ENCODE data around the gene BEAN1. TPM values are rescaled to one million over a fixed set of nuclear protein-coding genes. Genes with fewer than 3 reads are reported as not detected.

Gene BEAN1
- total RNA-seq, 1 experiment from 2014 or later: 1.9 TPM

DNA sequence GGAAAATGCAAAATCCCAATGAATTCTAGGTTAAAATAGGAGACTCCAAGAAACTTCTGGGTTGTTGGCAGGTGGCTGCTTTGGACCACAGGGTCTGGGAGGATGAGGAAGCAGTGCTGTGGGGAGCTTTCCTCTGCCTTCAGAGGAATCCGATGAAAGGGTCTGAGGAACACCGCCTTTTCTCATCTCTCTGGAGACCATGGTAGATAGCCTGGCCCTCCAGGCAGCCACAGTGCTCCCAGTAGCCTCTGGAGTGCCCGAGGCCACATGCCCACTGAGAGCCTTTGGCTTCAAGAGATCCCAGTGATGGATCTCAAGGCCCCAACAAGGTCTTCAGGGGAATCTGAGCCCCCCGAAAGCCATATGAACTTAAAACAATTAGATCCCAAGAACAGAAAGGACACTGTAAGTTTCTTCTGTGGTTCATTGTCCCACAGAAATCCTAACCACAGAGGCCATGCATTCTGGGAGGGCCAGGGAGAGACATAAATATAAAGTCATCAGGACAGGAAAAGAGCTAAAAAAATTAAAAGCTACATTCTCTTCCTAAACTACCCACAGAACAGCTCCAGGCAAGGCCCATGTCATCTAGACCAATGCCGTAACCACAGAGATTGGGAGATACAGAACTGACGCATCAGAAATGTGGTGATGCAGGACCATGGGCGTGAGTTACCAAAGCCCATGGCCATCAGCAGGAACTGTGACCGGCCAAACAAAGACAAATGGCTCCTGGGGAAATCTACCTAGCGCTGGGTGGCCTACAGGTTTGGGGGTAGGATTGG, 98.5 kb downstream of the BEAN1 start:
- H3K4me1 ChIP-seq (ENCODE audit: insufficient read depth, low read length): peaks cover 17% of the 10 kb centered on the region
- POLR2A ChIA-PET (ENCODE audit: unreplicated experiment): no interaction called here
- intact Hi-C loops (cut with micrococcal nuclease): no loop called here
- no peaks in the 10 kb centered on the region for H3K36me3 ChIP-seq (ENCODE audit: low read depth, low read length)
- H3K4me3 ChIP-seq (ENCODE audit: low read length): no peak overlapping the region
- no peak overlapping the region for H2AFZ ChIP-seq (ENCODE audit: low read length)
- H3K27me3 ChIP-seq (ENCODE audit: low read length): no peaks in the 10 kb centered on the region
- CTCF ChIA-PET: no interaction called here
- H3K79me2 ChIP-seq (ENCODE audit: low read length): no peaks in the 10 kb centered on the region
- no peaks in the 10 kb centered on the region for H4K20me1 ChIP-seq (ENCODE audit: low read length)
- no peaks in the 10 kb centered on the region for H3F3A ChIP-seq (ENCODE audit: low read length, unreplicated experiment)
- BruUV-seq (replicated peaks): no TSS peak
- TF ChIP-seq, protein P1, sequence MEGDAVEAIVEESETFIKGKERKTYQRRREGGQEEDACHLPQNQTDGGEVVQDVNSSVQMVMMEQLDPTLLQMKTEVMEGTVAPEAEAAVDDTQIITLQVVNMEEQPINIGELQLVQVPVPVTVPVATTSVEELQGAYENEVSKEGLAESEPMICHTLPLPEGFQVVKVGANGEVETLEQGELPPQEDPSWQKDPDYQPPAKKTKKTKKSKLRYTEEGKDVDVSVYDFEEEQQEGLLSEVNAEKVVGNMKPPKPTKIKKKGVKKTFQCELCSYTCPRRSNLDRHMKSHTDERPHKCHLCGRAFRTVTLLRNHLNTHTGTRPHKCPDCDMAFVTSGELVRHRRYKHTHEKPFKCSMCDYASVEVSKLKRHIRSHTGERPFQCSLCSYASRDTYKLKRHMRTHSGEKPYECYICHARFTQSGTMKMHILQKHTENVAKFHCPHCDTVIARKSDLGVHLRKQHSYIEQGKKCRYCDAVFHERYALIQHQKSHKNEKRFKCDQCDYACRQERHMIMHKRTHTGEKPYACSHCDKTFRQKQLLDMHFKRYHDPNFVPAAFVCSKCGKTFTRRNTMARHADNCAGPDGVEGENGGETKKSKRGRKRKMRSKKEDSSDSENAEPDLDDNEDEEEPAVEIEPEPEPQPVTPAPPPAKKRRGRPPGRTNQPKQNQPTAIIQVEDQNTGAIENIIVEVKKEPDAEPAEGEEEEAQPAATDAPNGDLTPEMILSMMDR (conservative IDR thresholded peaks at IDR 0.05; ENCODE audit: low read depth, low read length): no peak
- TF ChIP-seq EZH2phosphoT487 (IDR thresholded peaks at IDR 0.05; ENCODE audit: borderline replicate concordance, low read length) (no peak), EZH2 (IDR thresholded peaks at IDR 0.05; ENCODE audit: low read length, unreplicated experiment) (no peak)
- H3K4me2 ChIP-seq (ENCODE audit: low read length): no peak overlapping the region
- H3K27ac ChIP-seq (ENCODE audit: low read length): no peak overlapping the region
- DNase-seq: no peak
- no peak overlapping the region for H3K9ac ChIP-seq (ENCODE audit: low read length)
- ATAC-seq: no peak
- H3K9me2 ChIP-seq (replicated peaks; ENCODE audit: low read length): no peaks in the 10 kb centered on the region
- H3K9me3 ChIP-seq (ENCODE audit: low read length): no peaks in the 10 kb centered on the region

- no peaks in the 10 kb centered on the region for H3K27me3 ChIP-seq (ENCODE audit: low read length)
- ATAC-seq (no peak), DNase-seq (no peak)
- no peak overlapping the region for H3K4me3 ChIP-seq (ENCODE audit: low read length)
- ChIA-PET POLR2A (ENCODE audit: unreplicated experiment) (no interaction called here), CTCF (no interaction called here)
- H2AFZ ChIP-seq (ENCODE audit: low read length): no peak overlapping the region
- no TSS peak for BruUV-seq (replicated peaks)
- no peaks in the 10 kb centered on the region for H3K9me3 ChIP-seq (ENCODE audit: low read length)
- H3K4me1 ChIP-seq (ENCODE audit: insufficient read depth, low read length): no peaks in the 10 kb centered on the region
- H3K27ac ChIP-seq (ENCODE audit: low read length): no peak overlapping the region
- no peak overlapping the region for H3K4me2 ChIP-seq (ENCODE audit: low read length)
- no peak overlapping the region for H3K9ac ChIP-seq (ENCODE audit: low read length)
- no peaks in the 10 kb centered on the region for H3K36me3 ChIP-seq (ENCODE audit: low read depth, low read length)
- no peaks in the 10 kb centered on the region for H3K9me2 ChIP-seq (replicated peaks; ENCODE audit: low read length)
- TF ChIP-seq EZH2 (IDR thresholded peaks at IDR 0.05; ENCODE audit: low read length, unreplicated experiment): no peak
- TF ChIP-seq EZH2phosphoT487 (IDR thresholded peaks at IDR 0.05; ENCODE audit: borderline replicate concordance, low read length): no peak
- TF ChIP-seq, protein P1 (conservative IDR thresholded peaks at IDR 0.05; ENCODE audit: low read depth, low read length): no peak
- no peaks in the 10 kb centered on the region for H3F3A ChIP-seq (ENCODE audit: low read length, unreplicated experiment)
- H3K79me2 ChIP-seq (ENCODE audit: low read length): no peaks in the 10 kb centered on the region
- no peaks in the 10 kb centered on the region for H4K20me1 ChIP-seq (ENCODE audit: low read length)
- intact Hi-C loops (cut with micrococcal nuclease): no loop called here
Measured at GRCh38 chr16:66528294-66528693, 101.2 kb downstream of the BEAN1 start.

- H3K27me3 ChIP-seq (ENCODE audit: low read length): no peaks in the 10 kb centered on the region
- no peak overlapping the region for H3K4me3 ChIP-seq (ENCODE audit: low read length)
- no peaks in the 10 kb centered on the region for H3K4me1 ChIP-seq (ENCODE audit: insufficient read depth, low read length)
- POLR2A ChIA-PET (ENCODE audit: unreplicated experiment): no interaction called here
- no peaks in the 10 kb centered on the region for H4K20me1 ChIP-seq (ENCODE audit: low read length)
- no peak overlapping the region for H2AFZ ChIP-seq (ENCODE audit: low read length)
- BruUV-seq (replicated peaks): no TSS peak
- H3K9ac ChIP-seq (ENCODE audit: low read length): no peak overlapping the region
- no peak for ATAC-seq
- H3K36me3 ChIP-seq (ENCODE audit: low read depth, low read length): no peaks in the 10 kb centered on the region
- CTCF ChIA-PET: no interaction called here
- no peak overlapping the region for H3K27ac ChIP-seq (ENCODE audit: low read length)
- no peak for DNase-seq
- no peaks in the 10 kb centered on the region for H3K9me2 ChIP-seq (replicated peaks; ENCODE audit: low read length)
- no peaks in the 10 kb centered on the region for H3F3A ChIP-seq (ENCODE audit: low read length, unreplicated experiment)
- no peak overlapping the region for H3K4me2 ChIP-seq (ENCODE audit: low read length)
- no peaks in the 10 kb centered on the region for H3K9me3 ChIP-seq (ENCODE audit: low read length)
- TF ChIP-seq EZH2phosphoT487 (IDR thresholded peaks at IDR 0.05; ENCODE audit: borderline replicate concordance, low read length) (no peak), EZH2 (IDR thresholded peaks at IDR 0.05; ENCODE audit: low read length, unreplicated experiment) (no peak)
- TF ChIP-seq, protein P1 (conservative IDR thresholded peaks at IDR 0.05; ENCODE audit: low read depth, low read length): no peak
- intact Hi-C loops (cut with micrococcal nuclease): no loop called here
- no peaks in the 10 kb centered on the region for H3K79me2 ChIP-seq (ENCODE audit: low read length)
Measured at GRCh38 chr16:66529475-66529874, 102.4 kb downstream of the BEAN1 start.

Measured in PC-3 (cell line).